ENCODE results near the gene PCDH12.

PCDH12 gene

GRCh38 chr5:141897425-141897824 is 60.6 kb downstream of the PCDH12 start:
- DNase-seq (ENCODE audit: low spot score in 2 of 2) = no peak
- ATAC-seq (ENCODE audit: low read depth) = no peak
- Mint-ChIP-seq H3K27ac (no peak overlapping the region), H3K27me3 (peaks cover 8% of the 10 kb centered on the region), H3K9me3 (no peaks in the 10 kb centered on the region), H3K36me3 (no peaks in the 10 kb centered on the region), H3K4me1 (no peaks in the 10 kb centered on the region), H3K4me3 (no peak overlapping the region)
